ENCODE results near the gene SLCO2B1.

The SLCO2B1 gene

DNA sequence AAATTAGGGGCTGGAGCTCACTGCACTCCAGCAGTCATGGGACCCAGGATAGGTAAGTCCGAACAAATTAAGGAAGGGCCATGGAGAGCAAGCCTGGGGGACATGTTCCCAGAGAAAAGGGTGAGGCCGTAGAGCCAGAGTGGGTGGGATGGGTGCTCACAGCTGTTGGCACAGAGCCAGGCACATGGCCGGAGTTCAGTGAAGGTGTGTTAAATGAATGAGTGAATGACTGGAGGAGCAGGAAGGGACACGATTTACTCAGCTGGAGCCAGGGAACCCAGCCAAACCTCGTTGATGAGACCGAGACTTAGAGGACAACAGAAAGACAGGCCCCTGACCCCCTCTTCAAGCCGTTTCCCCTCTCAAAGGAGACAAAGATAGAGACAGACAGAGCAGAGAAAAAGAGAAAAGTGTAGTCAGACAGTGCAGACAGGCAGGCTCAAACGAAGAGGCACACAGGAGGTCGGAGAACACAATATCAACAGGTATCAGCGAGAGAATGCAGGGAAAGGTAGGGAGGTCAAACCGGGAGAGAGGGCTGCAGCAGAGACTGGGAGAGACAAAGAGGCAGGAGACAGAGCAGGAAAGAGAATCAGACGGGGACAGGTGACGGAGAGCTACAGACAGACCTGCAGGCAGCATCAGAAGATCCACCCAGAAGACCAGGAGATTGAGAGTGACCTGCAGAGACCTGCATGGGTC lies 590 bp downstream of the SLCO2B1 start:
- TF ChIP-seq GATA3 (IDR thresholded peaks at IDR 0.05; ENCODE audit: low read depth, low read length) = no peak
- no peak for TF ChIP-seq GATA2 (IDR thresholded peaks at IDR 0.05; ENCODE audit: low read depth, low read length)

DNA sequence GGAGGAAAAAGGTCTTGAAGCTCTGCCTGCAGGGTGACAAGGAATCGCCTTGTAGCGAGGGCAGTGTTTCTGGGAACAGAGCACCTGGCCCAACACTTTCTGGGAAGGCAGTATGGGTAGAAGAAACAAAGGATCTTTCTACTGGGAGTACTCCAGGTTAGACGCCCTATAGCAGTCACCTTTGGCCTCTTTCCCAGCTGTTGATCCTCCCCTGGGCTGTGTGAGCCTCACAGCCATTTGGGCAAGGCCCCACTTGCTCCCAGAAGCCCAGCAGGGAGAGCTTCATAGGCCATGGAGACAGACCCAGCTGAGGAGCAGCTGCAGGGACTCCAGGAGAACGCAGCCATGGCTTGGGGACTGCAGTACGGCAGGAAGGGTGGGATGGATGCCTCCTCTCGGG lies 1.2 kb downstream of the SLCO2B1 start:
- TF ChIP-seq GATA2 (IDR thresholded peaks at IDR 0.05; ENCODE audit: low read depth, low read length) (no peak), GATA3 (IDR thresholded peaks at IDR 0.05; ENCODE audit: low read depth, low read length) (no peak)

DNA sequence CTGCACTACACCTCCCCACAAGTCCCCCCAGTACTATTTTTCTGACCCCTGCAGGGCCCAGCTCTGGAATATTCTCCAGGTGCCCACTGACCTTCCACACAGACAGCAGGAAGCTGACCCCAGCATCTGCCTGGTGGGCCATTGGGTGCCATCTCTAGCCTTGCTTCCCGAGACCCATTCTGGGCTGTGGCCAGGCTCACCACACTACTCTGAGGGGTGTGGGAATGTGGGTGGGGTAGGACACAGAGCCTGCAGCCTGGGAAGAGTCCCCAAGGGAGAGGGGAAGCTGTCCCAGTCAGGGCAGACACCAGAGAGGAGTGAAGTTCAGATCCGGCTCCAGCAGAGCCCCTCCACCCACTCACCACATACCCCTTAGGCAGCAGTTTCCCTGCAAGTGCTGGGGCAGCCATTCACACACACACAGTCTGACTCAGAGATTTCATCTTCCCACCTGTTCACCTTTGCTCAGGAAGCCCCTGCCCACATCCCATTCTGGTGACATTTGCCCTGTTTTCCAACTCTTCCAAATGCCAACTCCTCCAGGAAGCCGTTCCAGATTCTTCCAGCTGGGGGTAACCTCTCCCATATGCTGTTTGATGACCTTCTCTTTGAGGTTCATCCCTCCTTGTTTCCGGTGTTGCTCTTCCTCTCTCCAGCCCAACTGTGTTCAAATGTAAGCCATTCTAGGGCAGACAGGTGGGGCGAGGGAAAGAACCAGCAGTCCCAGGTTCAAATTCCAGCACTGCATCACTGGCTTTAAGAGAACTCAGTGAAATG lies 1.9 kb downstream of the SLCO2B1 start:
- no peak for TF ChIP-seq GATA3 (IDR thresholded peaks at IDR 0.05; ENCODE audit: low read depth, low read length)
- no peak for TF ChIP-seq GATA2 (IDR thresholded peaks at IDR 0.05; ENCODE audit: low read depth, low read length)

DNA sequence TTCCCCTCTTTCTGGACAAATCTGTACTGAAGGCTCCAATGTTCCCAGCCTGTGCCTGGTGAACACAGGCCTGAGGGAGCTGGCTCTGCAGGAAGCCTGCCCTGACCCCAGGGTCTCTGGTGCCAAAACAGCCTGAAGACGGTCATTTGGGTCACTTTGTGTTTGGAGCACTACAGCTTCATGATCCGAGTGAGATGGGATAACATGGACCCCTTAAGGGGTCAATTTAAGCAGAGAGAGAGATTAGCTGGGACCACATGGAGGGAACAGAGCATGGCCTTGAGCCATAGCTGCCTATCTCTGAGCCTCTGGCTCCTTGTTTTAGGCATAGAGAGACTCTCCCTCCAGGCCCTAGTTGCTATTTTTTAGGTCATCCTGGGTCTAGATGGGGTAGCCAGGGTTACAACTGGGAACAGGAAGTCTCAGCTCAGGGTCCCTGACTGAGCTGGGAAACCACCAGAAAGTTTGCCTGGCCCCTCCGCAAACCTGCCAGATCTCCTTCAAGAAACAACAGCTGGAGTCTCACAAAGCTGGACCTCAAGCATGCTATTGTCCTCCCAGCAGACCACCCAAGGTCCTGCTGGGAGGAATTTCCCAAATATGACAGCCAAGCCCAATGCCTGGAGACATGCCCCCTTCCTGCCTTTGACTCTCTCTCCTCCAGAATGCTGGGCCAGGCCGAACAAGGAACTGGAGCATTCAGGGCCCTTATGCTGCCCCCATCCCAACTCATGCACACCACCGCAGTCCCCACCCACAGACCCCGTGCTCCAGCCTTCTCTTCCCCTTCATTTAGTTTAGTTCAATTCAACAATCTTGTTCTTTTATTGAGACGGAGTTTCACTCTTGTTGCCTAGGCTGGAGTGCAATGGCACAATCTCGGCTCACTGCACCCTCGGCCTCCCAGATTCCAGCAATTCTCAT lies 4.0 kb downstream of the SLCO2B1 start:
- TF ChIP-seq GATA3 (IDR thresholded peaks at IDR 0.05; ENCODE audit: low read depth, low read length) = no peak

DNA sequence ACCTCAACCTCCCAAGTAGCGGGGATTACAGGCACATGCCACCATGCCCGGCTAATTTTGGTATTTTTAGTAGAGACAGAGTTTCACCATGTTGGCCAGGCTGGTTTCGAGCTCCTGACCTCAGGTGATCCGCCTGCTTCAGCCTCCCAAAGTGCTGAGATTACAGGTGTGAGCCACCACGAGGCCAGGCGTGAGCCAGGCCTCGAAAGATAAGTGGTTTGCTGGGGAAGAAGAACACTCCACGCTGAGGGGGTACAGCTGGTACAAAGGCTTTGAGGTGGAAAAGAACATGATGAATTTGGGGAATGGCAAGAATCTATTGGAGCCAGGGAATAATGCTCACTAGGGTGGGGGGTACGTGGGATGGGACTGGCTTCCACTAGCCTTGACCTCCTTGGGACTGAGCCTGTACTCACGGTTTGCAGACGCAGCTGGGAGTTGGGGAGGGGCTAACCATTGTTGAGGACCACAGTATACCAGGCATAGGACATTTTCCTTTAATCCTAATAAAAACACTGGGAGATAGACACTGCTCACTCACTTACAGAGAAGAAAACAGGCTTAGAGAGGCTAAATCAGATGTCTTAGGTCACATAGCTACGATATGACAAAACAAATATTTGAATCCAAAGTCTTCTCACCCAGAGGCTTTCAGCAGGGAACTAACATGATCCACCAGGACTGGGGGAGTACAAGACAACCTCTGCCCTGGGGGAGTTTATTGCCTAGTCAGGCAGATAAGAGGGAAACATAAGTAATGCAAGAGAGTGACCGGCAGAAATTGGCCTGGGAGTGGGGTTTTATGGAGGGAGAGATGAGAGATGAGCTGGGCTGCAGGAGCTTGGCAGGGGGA lies 4.9 kb downstream of the SLCO2B1 start:
- TF ChIP-seq GATA2 (IDR thresholded peaks at IDR 0.05; ENCODE audit: low read depth, low read length) = no peak
- no peak for TF ChIP-seq GATA3 (IDR thresholded peaks at IDR 0.05; ENCODE audit: low read depth, low read length)

DNA sequence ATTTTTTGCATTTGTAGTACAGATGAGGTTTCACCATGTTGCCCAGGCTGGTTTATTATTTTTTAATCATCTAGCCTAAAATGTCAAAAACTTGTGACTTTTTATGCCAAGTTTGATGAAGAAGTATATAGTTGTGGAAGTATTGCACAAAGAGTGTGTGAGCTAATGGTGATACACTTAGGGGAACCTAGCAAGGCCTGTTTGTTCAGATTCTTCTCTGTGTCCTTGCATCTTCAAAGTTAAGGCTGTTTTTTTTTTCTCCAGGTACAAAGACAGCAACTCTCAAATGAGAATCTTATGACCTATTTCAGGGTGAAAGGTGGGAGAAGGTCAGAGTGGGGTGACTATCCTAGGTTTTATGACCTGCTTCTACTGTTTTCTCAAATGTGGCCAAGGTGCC lies 7.3 kb downstream of the SLCO2B1 start:
- no peak for TF ChIP-seq GATA2 (IDR thresholded peaks at IDR 0.05; ENCODE audit: low read depth, low read length)

DNA sequence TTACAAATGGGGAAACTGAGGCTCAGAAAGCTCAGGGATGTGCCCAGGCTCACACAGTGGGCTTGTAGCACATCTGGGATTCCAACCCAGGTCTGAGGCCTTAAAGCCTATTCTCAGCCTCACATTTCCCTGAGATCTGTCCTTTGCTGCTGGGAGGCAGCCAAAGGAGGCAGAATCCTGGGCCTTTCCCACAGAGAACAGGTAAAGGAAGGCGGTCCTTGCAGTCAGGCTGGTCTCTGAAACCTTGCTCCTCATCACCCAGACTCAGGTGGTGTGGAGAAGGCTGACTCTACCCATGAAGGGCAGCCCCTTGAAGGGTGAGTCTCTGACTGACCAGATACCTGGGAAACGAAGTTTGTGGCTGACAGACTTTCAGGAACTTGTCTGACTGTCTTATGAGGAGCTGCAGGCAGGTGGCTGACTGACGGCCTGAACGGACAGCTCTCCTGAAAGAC lies 7.8 kb downstream of the SLCO2B1 start:
- no peak for TF ChIP-seq GATA2 (IDR thresholded peaks at IDR 0.05; ENCODE audit: low read depth, low read length)
- TF ChIP-seq GATA3 (IDR thresholded peaks at IDR 0.05; ENCODE audit: low read depth, low read length) = no peak

DNA sequence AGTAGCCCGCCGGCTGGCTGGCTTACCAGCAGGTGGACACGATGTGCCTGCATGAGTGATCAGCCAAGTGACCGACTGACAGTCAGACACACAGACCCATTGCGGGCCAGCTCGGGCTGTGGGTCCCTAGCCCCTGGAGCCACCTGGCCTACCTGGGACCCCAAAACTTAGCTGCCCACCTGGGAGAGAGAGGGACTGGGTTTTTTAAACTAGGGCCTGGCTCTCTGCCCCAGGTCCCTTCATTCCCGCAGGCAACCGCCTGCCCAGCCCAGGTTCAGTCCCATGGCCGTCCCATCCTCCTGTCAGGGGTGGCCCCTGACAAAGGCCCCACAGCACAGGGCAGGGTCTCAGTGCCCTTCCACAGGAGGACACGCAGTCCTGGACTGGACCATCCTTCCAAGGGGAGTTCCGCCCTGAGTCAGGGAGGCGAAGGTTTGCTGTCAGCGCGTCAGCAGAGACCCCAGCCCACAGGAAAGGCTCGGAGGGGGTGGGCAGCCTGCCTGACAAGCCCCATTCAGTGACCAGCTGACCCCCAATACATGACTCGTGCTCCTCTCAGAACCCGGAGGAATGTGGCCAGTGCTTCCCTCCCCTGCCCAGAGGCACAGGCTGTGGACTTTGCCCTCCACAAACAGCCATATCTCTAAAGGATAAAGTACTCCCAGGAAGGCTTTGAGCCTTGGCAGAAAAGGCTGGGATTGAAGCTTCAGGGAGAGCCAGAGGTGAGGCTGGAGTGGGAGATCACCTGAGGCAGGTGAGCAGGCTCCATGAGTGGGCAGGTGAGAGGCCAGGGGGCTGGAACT lies 8.4 kb downstream of the SLCO2B1 start:
- TF ChIP-seq GATA2 (IDR thresholded peaks at IDR 0.05; ENCODE audit: low read depth, low read length) (no peak), GATA3 (IDR thresholded peaks at IDR 0.05; ENCODE audit: low read depth, low read length) (no peak)

DNA sequence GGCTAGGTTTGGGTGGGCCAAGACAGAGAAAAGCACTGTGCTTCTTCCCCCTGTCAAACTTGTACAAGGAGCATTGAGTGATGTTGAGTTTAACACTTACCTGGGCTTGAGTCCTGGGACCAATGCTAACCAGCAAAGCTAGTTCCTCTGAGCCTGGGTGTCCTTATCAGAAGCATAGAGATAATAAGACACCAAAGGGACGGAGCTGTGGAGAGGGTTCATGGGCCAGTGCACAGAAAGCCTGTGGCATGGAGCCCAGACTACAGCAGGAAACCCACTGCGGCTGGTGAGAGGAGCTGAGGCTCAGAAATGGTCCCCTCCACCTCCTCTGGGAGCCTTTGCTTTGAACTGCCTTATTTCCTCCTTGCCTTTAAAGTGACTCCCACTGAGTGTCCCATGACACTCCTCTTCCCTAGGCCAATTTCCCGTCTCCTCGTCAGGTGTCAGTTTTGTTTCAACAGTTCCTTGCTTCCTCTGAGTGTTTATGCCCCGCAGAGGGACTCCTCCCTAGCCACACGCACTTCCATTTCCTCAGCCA lies 9.4 kb downstream of the SLCO2B1 start:
- TF ChIP-seq GATA2 (IDR thresholded peaks at IDR 0.05; ENCODE audit: low read depth, low read length) (no peak), GATA3 (IDR thresholded peaks at IDR 0.05; ENCODE audit: low read depth, low read length) (no peak)

DNA sequence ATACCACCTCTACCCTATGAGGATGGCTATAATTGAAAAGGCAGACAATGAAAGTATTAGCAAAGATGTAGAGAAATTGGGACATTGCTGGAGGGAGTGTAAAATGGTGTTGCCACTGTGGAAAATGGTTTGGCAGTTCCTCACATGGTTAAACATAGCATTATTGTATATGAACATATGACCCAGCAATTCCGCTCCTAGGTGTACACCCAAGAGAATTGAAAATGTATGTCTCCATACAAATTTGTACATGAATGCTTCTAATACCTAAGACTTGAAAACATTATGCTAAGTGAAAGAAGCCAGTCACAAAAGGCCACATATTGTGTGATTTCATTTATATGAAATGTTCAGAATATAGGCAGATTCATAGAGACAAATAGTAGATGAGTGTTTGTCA lies 10.0 kb downstream of the SLCO2B1 start:
- TF ChIP-seq GATA3 (IDR thresholded peaks at IDR 0.05; ENCODE audit: low read depth, low read length) (no peak), GATA2 (IDR thresholded peaks at IDR 0.05; ENCODE audit: low read depth, low read length) (no peak)

DNA sequence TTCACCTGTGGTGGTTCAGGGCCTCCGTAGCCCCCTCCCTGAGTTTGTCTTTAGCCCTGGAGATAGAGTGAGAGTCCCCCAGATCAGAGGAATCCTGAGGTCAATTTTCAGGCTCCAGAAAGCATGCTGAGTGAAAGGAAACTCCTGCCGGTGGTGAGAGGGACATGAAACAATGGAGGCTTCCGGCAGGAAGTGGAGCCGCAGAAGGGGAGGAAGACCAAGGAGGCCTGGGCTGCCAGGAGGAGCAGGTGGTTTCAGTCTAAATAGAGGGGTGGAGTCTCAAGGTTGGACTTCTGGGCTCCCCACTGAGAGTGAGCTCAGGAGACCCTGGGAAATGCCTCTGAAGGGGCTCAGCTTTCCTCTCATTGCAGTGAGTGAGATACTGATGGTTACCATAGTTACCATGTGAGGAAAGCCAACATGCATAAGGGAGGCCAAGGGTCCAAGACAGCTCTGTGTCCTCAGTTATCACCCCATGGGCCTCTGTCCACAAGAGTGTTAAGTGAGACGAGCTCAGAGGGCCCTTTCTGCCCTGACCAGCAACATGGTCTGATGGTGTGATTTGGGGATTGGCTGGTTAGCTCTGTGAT lies 10.7 kb downstream of the SLCO2B1 start:
- TF ChIP-seq GATA3 (IDR thresholded peaks at IDR 0.05; ENCODE audit: low read depth, low read length) (no peak), GATA2 (IDR thresholded peaks at IDR 0.05; ENCODE audit: low read depth, low read length) (no peak)

DNA sequence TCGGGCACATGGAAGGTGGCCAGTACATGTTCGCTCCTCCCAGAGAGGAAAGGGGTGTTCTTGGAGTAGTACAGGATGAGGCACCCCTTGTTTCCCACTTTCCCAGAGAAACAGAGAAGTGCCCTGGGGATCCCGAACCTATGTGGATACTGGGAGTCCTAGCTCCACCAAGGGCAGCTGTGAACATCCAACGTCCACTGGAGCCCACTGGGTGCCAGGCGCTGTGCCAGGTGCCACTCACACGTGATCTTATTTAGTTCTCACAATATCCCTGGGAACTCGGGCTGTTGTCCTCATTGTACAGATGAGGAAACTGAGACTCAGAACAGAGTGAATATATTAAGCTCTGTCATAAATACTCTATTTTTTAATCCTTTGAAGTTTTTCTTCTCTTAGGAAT lies 12.0 kb downstream of the SLCO2B1 start:
- no peak for TF ChIP-seq GATA3 (IDR thresholded peaks at IDR 0.05; ENCODE audit: low read depth, low read length)
- no peak for TF ChIP-seq GATA2 (IDR thresholded peaks at IDR 0.05; ENCODE audit: low read depth, low read length)
